ENCODE measurements around the gene CWC15. TPM values are rescaled to one million over a fixed set of nuclear protein-coding genes. Genes with fewer than 3 reads are reported as not detected.

Gene CWC15
- total RNA-seq, 2 donors from 2014 or later = 19.2 to 38.6 TPM

GRCh38 chr11:94968334-94968958, 4.9 kb downstream of the CWC15 start:
- intact Hi-C loops (cut with DNase I) = no loop called here
- TF ChIP-seq CTCF (IDR thresholded peaks at IDR 0.05) = peak in 5 of 7 experiments; percentile 29 to 38 (median 31)
- TF ChIP-seq POLR2A (IDR thresholded peaks at IDR 0.05) = no peak
- H3K4me1 ChIP-seq = peaks cover 19% of the 10 kb centered on the region
- no peak overlapping the region for H3K4me3 ChIP-seq
- no peak overlapping the region for H3K27ac ChIP-seq
- ATAC-seq (no peak), DNase-seq (no peak)
- H3K9me3 ChIP-seq = no peaks in the 10 kb centered on the region
- H3K27me3 ChIP-seq = no peaks in the 10 kb centered on the region
- peaks cover 8 to 50% of the 10 kb centered on the region in 2 donors for H3K36me3 ChIP-seq (replicated peaks in 1 of 2; ENCODE audit: insufficient read depth in 1 of 2, low read depth in 2 of 2)
- WGBS, 2 donors = 94 to 96% methylated on average over 1 of the region's 1 CpG

- H3K36me3 ChIP-seq (replicated peaks in 1 of 2; ENCODE audit: insufficient read depth in 1 of 2, low read depth in 2 of 2) = peaks cover 5 to 57% of the 10 kb centered on the region in 2 donors
- intact Hi-C loops (cut with DNase I) = no loop called here
- H3K9me3 ChIP-seq = no peaks in the 10 kb centered on the region
- ATAC-seq = no peak
- no peak for TF ChIP-seq CTCF (IDR thresholded peaks at IDR 0.05)
- TF ChIP-seq POLR2A (IDR thresholded peaks at IDR 0.05) = no peak
- H3K4me1 ChIP-seq = no peaks in the 10 kb centered on the region
- 78% methylated on average over 4 of the region's 4 CpGs for WGBS, 2 donors
- H3K27ac ChIP-seq = no peak overlapping the region
- no peak overlapping the region for H3K4me3 ChIP-seq
- no peaks in the 10 kb centered on the region for H3K27me3 ChIP-seq
- DNase-seq = no peak
Measured at GRCh38 chr11:94964934-94965333, 8.4 kb downstream of the CWC15 start.

- Histone ChIP-seq H3K27ac (no peak overlapping the region), H3K36me3 (replicated peaks in 1 of 2; ENCODE audit: insufficient read depth in 1 of 2, low read depth in 2 of 2) (peaks cover 0 to 45% of the 10 kb centered on the region in 2 donors), H3K4me3 (no peak overlapping the region), H3K4me1 (no peaks in the 10 kb centered on the region), H3K27me3 (no peaks in the 10 kb centered on the region), H3K9me3 (no peaks in the 10 kb centered on the region)
- WGBS, 2 donors = 100% methylated on average over 1 of the region's 1 CpG
- DNase-seq (no peak), ATAC-seq (no peak)
- intact Hi-C loops (cut with DNase I) = no loop called here
- TF ChIP-seq CTCF (IDR thresholded peaks at IDR 0.05) = no peak
- TF ChIP-seq POLR2A (IDR thresholded peaks at IDR 0.05) = no peak
Measured at GRCh38 chr11:94961255-94961654, 12.1 kb downstream of the CWC15 start.

- Histone ChIP-seq H3K27ac (no peak overlapping the region), H3K4me3 (no peak overlapping the region), H3K4me1 (no peaks in the 10 kb centered on the region), H3K9me3 (no peaks in the 10 kb centered on the region), H3K27me3 (no peaks in the 10 kb centered on the region), H3K36me3 (replicated peaks in 1 of 2; ENCODE audit: insufficient read depth in 1 of 2, low read depth in 2 of 2) (peaks cover 0 to 39% of the 10 kb centered on the region in 2 donors)
- ATAC-seq = no peak
- no peak for TF ChIP-seq POLR2A (IDR thresholded peaks at IDR 0.05)
- intact Hi-C loops (cut with DNase I) = no loop called here
- no peak for DNase-seq
- WGBS, 2 donors = 95 to 99% methylated on average over 2 of the region's 2 CpGs
Measured at GRCh38 chr11:94960488-94960887, 12.9 kb downstream of the CWC15 start.

GRCh38 chr11:94959179-94959578, 14.2 kb downstream of the CWC15 start:
- intact Hi-C loops (cut with DNase I) = no loop called here
- Histone ChIP-seq H3K27me3 (no peaks in the 10 kb centered on the region), H3K27ac (no peak overlapping the region), H3K4me1 (no peaks in the 10 kb centered on the region), H3K36me3 (replicated peaks in 1 of 2; ENCODE audit: insufficient read depth in 1 of 2, low read depth in 2 of 2) (peaks cover 0 to 26% of the 10 kb centered on the region in 2 donors), H3K9me3 (no peaks in the 10 kb centered on the region), H3K4me3 (no peak overlapping the region)
- WGBS, 2 donors = 77 to 80% methylated on average over 2 of the region's 2 CpGs
- TF ChIP-seq POLR2A (IDR thresholded peaks at IDR 0.05) = no peak
- no peak for TF ChIP-seq CTCF (IDR thresholded peaks at IDR 0.05)
- DNase-seq (no peak), ATAC-seq (no peak)

Measured in body of pancreas (tissue), 4 donors.